GM18868 (cell line): Measurements from ENCODE around the gene PCNA.
A peak's percentile ranks its signal among the peaks of the same experiment; 100 is the strongest.

Source experiments
- ATAC-seq: cut with Tn5 transposase; IDR thresholded peaks from one replicate; pipeline ENCODE4 v1.9.1; 2021; ENCODE audit warnings: mild to moderate bottlenecking, moderate library complexity; ENCODE audit not compliant: unreplicated experiment

The PCNA gene

DNA sequence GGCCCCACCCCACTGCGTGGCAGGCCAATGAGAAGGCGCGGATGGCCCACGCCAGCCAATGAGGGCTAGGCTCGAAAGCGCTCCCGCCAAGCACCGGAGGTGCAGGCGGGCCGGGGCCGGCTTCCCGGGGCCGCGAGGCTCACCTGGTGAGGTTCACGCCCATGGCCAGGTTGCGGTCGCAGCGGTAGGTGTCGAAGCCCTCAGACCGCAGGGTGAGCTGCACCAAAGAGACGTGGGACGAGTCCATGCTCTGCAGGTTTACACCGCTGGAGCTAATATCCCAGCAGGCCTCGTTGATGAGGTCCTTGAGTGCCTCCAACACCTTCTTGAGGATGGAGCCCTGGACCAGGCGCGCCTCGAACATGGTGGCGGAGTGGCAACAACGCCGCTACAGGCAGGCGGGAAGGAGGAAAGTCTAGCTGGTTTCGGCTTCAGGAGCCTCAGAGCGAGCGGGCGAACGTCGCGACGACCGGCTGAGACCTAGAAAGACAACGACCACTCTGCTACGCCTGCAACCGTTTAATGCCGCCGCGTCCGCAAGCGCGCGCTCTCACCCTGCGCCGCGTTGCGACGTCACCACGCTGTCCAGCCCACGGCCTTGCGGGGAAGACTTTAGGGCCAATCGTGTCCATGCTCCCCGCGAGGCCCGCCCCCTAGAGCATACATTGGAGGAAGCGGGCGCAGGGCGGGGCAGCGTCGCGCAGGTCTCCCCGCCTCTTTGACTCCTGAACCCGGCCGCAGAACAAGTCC is at the start of gene PCNA:
Gene PCNA (minus strand): TSS at position 524 of the 750 bp plus-strand sequence. CDS start 160 bp downstream, at position 364.
- ATAC-seq: peak; percentile 95

DNA sequence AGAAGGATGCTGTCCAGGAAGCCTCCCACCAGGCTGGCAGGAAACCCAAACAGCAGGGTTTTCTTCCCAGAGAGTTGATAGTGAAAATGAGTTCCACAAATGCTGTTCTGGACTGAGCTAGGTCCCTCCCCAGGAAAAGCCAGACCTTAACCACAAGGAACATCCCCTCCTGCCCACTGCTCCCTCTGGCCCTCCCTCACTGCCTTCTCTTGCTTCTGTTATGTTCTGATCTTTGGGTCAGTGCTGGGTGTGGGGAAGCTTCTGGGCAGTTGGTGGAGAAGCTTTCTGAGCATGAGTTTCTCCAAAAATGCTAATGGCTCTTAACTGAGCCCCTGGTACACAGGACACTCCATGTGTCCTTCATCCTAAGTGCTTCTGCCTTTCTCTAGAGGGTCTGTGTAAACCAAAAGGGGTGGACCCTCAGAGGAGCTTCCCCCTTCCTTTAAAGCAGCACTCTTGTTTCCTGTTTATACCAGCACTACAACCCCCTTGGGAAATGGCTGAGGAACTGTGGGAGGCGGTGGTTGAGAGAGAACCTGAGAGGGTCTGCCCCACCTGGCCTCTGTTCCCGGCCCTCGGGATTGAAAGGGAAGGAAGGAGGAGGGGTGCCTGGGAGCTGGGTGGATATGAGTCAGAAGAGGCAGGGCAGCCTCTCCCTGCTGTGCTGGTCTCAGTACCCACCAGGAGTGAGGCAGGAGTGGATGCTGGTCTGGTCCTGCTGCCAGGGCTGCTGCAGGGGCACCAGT is 49.1 kb upstream of the PCNA start:
- no peak for ATAC-seq

DNA sequence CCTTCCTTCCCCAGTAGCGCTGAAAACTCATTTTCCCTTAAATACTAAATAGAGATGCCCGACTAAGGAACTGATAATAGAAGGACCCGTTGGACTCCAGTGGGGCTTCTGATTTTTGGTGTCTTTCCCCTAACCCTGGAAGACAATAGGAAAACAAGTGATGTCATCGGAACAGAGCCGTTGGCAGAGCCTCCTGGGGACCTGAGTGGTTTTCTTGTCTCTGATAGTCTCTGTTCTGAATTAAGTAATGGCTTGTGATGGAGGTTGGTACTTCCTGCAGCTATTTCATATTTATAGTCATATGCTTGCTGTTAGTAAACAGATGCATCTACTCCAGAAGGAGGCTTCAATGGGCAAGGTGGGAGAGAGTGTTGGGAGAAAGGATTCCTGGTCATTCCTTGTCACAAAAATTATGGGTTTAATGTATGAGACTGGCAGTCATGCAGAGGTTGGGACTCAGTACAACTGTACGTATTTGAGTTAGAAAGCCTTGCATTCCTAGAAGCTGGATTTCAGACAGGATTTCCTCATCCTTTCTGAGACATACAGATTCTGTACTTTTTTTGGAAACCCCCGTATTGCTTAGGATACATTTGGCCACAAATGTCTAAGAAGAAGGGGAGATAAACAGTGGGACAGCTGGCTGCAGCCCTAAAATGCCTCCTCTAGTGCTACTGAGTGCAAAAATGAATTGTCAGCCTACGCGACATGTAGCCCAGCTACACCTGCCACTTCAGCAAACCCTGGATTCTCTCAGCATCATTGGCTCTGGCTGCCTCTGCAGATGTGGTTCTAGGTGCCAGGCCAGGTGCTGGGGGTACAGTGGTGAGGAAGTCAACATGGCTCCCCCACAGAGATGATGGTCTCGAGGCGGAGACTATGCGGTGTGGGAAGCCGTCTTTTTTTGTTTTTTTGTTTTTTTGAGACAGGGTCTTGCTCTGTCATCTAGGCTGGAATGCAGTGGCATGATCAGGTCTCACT is 45.2 kb upstream of the PCNA start:
- ATAC-seq: no peak

DNA sequence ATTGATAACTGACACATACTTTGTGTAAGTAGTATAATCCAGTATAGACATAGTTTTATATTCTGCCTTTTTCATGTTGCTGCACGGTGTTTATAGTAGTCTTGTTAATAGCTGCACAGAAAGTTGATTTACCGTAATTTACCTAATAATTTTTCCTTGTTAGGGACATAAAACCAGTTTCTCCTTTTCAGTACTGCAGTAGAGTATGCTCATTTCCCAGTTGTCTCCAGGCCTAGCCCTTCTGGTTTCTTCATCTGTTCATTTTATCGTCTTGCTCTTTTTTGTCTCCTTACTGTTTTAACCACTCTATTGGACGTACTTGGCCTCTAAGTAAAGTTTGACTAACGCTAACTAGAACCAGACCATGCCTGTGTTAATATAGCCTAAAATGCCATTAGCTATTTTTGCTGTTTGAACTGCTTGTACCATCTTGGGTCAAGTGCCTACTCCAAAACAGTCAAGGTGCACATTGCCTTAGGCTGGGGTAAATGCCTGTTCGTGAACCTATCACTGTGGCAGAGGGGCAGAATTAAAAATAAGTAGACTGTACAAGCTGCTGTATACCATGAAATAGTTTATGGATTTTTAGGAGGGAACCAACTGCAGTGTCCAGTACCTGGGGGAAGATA is 41.9 kb upstream of the PCNA start:
- no peak for ATAC-seq

DNA sequence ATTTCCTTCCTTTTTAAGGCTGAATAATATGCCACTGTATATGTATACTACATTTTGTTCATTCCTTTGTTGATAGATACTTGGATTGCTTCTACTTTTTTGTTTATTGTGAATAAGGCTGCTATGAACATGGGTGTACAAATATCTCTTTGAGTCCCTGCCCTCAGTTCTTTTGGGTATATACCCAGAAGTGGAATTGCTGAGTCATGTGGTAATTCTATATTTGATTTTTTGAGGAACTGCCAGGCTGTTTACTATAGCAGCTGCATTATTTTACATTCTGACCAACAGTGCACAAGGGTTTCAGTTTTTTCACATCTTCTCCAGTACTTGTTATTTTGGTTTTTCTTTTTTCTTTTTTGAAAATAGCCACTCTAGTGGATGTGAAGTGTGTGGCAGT is 41.1 kb upstream of the PCNA start:
- no peak for ATAC-seq

DNA sequence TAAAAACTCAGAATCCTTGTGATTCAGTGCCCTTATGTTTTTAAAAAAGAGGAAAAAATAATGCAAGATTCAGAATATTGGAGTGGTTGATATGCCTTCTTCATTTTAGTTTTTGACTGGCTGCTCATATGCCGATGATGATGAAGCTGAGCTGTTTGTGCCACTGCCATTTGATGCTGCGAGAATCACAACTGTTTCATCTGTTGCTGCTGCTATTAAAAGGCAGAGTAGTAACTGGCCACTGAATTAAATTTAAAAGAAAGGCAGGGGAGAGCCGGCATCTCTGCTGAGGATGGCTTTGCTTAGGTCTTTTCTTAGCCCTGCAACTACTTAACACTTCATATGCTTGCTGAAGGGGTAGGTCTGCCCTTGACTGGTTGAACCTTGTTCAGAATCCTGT is 40.2 kb upstream of the PCNA start:
- ATAC-seq: no peak

DNA sequence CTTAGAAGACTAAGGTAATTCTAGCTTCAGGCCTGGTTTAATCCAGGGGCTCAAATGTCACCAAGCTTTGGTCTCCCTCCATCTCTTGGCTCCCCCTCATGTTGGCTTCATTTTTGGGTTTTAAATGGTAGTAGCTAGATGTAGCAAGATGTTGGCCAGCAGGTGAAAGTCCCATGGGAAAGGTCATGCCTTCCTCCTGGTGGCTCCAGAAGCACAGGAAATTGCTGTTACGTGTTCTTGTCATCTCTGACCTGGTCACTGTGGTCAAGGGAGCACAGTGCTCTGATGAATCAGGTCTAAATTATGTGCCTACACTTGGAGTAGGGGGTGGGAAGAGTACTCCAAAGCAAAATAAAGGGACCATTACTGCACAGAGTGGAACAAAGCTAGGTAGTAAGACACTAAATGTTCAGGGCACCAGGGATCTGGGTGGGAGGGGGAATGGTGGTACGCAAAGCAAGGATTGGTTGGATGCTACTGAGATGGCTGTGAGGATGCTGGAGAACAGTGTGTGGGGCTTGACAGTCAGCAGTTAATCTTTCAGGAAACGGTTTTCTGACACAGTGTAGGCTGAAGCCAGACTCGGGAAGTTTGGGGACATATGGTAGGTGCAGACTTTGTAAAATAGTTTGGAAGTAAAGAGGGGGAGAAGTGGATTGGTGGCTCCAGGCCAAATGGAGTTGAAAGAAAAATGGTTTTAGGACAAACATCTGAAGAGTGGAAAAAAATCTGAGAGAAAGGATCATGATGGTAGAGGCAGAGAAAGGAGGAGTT is 37.1 kb upstream of the PCNA start:
- ATAC-seq: no peak

DNA sequence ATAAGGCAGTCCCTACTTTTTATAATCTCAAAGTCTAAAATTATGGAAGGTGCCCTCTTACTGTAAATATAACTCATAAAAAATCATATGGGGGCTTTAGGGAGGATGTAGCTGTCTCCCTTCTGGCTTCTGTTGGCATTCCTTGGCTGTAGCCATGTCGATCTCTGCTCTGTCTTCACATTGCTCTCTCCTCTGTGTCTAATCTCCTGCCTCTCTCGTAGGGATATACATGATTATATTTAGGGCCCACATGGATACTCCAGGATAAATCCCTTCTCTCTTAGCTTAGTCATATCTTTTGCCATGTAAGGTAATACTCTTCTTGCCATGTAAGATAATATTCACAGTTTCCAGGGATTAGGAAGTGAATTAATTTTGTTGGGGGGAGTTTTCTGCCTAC is 35.6 kb upstream of the PCNA start:
- ATAC-seq: no peak

DNA sequence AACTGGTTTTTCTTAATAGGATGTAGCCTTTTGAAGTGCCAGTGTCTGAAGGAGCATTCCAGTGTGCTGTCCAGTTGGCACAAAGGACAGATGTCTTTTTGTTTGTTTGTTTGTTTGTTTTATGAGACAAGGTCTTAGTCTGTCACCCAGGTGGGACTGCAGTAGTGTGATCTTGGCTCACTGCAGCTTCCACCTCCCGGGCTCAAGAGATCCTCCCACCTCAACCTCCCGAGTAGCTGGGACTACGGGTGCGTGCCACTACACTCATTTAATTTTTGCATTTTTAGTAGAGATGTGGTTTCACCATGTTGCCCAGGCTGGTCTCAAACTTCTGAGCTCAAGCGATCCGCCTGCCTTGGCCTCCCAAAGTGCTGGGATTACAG is 34.8 kb upstream of the PCNA start:
- no peak for ATAC-seq

DNA sequence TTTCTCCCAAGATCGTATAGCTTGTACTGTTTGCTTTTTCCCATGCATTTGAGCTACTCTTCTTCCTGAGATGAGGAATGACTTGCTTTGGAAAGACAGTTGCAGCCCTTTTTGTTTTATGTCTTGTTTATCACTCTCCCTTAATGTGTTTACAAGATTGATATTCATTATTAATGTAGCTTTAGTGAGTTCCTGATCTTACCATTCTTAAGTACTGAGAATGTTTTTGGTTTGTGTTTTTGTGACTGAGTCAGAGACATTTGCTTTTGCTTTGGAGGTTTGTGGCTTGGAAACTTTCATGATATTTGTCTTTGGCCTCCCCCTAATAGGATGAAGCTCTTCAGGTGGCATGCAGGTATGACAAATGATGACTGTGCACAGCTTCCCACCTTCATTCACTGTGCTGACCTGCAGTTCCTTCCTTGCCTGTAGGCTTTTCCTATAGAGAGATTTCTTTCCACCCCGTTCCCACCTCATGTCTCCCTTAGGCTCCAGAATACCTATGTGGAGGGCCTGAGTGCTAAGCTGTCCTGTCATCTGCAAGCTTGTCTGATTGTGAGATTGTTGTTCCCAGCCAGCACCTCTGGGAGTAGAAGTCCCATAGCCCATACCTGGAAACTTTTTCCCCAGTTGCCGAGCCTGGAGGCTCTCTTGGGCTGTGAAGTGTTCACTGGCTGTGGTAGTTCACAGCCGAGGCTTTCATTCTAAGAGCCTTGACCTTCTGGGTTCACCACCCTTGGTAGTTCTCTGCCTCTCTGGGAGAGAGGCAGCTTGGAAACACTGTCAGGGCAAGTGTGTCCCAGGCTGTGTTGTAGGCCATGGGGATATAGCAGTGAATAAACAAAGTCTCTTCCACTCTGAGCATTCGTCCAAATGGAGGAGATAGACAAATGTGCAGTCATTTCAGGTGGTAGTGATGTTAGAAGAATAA is 34.1 kb upstream of the PCNA start:
- no peak for ATAC-seq

DNA sequence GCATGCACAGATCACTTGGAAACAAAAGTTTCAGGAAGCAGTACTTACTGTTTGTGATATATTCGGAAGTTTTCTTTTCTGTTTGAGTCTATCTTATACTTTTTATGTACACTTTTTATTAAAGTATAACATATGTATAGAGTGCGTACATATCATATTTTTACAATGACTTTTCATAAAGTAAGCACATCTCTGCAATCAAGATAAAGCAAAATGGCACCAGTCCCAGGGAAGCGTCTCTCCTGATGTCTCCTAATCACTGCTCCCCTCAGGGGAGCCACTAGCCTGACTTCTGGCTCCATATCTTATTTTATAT is 33.4 kb upstream of the PCNA start:
- no peak for ATAC-seq

DNA sequence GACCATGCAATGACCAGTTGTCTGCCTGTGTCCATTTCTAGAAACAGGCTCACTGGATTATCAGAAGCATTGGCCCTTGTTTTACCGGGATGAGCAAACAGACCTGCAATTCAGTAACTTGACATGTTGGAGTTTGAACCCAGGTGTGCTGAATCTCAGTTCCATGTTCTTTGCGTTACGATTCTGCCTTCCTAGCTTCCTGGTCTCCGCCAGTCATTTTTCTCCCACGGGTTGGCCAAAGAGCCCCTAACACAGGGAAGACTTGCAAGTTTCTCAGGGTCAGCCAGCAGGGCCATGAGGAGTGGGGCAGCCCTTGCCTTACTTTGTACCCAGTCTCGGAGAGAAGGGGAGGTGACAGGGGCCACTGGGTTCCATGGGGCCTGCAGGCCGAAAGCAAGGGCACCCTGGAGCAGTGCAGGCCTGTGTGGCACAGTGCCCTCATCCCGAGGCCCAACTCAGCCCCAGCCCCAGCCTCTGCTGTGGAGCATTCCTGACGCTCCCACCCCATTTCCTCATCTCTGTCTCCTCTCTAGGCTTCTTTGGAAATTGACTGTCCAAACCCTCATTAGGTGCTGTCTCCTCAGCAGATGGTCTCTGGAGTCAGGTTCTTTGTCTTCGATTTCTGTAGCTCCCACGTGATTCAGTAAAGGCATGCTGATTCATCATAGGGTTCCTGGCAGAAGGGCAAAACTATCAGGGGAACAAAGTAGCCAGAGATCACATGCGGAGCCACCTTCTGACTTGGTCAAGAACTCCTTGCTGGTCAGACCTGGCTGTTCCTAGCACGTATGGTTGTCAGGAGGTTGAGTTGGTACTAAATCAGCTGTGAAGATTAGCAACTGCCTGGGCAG is 30.7 kb upstream of the PCNA start:
- no peak for ATAC-seq

DNA sequence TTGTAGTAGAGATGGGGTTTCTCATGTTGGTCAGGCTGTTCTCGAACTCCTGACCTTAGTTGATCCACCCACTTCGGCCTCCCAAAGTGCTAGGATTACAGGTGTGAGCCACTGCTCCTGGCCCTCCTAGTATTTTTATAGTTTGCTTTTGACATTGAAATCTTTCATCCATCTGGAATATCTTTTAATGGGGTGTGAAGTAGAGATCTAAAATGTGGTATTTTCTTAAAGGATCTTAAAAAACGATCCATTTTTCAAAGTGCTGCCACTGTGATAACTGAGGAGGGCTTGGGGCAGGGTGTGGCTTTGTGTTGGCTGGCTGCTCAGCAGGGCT is 30.1 kb upstream of the PCNA start:
- ATAC-seq: no peak

DNA sequence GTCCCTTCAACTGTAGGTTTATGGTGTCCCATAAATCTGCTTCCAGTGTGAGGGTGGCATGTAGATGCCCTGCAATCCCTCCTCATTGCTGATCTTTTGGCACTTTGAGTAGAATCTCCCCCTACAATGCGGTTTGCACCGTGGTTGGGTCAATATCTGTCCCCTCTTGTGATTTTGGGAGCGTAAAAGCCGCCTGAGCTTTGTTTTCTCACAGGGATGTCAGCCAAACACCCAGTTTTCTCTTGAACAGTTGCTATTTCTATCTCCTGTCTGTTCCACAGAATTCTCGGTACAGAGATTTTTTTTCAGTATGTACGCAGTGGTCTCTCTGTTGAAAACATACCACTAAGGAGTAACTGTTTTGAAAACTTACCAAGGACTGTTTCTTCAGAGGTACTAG is 28.8 kb upstream of the PCNA start:
- no peak for ATAC-seq

DNA sequence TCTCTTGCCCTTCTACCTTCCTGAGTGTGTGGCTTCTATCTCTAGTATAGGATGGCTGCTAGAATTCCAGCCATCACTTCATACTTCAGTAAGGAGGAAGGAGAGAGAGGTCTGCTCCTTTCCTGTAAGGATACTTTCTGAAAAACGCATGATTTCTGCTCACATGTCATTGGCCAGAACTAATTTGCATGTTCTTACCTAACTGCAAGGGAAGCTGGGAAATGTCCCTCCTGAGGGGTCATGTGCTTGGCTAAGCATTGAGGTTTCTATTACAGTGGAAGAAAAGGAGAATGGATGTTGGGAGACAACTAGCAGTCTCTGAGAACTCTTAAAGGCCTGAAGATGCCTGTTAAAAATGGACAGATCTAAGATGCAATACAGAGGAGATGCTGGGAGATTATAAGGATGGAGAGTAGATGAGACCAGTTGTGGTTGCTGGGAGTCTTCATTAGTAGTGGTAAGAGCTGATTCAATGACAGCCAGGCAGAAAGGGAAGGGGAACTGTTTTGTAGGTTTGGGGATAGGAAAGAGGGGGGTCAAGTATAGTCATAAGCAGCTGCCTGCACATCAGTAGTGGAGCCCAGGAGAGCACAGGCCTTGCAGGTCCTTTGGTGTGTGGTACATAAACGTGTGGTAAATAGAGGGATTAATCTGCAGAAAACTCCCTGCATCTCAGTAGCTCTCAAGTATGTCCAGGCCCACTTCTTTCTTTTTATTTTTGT is 27.3 kb upstream of the PCNA start:
- no peak for ATAC-seq

DNA sequence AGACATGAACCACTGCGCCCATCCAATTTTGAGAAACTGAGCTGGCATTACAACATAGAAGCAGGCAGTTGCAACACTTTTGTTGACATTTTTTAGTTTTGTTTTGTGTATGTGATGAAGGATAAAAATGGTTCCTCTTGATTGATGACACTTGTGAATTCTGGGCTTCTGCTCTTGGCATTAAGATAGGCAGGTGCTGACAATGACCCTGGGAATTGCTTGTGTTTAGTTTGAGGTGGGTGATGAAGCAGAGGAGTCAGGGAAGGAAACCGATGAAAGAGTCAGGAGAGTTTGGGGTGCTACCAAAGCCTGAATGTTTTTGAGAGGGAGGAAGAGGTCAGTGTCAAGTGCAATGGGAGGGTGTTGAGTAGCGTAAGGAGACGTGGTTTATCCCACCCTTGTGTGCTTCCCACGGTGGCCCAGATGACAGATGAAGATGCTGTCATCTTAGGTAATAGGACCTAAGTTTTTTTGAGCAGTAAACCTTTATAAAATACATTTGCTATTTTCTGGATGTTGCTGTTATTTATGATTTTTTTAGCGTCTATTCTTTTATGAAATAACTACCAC is 26.4 kb upstream of the PCNA start:
- ATAC-seq: no peak

DNA sequence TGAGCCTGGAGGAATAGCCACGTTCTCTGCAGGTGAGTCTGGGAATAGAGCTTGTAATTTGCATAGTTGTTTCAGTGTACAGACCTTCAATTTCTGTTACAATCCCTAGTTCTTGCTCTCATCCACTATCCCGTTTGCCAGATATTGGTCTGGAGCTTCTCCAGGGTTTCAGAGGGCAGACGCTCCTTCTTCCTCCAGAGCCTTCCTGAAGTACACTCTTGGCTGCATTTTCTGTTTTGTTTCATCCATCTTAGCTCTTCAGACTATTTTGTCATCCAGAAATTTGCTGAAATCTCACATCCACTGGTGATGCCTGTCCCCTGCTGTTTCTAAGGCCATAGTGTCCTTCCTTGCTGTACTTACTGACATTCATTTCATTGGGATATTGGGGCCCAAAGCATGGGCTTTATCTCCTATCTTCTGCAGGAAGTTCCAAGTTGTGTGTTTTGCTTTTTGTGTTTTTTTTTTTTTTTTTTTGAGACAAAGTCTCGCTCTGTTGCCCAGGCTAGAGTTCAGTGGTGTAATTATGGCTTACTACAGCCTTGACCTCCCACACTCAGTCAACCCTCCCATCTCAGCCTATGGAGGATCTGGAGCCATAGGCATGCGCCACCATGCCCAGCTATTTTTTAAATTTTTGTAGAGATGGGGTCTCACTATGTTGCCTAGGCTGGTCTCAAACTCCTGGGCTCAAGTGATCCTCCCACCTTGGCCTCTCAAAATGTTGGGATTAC is 25.8 kb upstream of the PCNA start:
- ATAC-seq: no peak
